ENCODE data around the gene TOMM20.
"Not testable (repeated sequence)": the region's sequence is repeated elsewhere in the genome, so short reads cannot be mapped to it uniquely, and the experiment has no call there.

The TOMM20 gene

GRCh38 chr1:235101558-235102258 is 26.9 kb downstream of the TOMM20 start:
- no peak for DNase-seq

GRCh38 chr1:235100194-235100772 is 28.4 kb downstream of the TOMM20 start:
- no peak for DNase-seq

- no peak for DNase-seq
Observed at GRCh38 chr1:235098991-235099390, 29.6 kb downstream of the TOMM20 start.

GRCh38 chr1:235098547-235098946 is 30.1 kb downstream of the TOMM20 start:
- no peak for DNase-seq

GRCh38 chr1:235097501-235097900 is 31.1 kb downstream of the TOMM20 start:
- not testable (repeated sequence) for DNase-seq

GRCh38 chr1:235095938-235096562 is 32.6 kb downstream of the TOMM20 start:
- DNase-seq = no peak

- DNase-seq = peak; percentile 61
Observed at GRCh38 chr1:235093696-235094592, 34.7 kb downstream of the TOMM20 start.

- DNase-seq = peak; percentile 79
Observed at GRCh38 chr1:235093013-235093695, 35.5 kb downstream of the TOMM20 start.

GRCh38 chr1:235092415-235092814 is 36.2 kb downstream of the TOMM20 start:
- not testable (repeated sequence) for DNase-seq

- not testable (repeated sequence) for DNase-seq
Observed at GRCh38 chr1:235092045-235092406, 36.6 kb downstream of the TOMM20 start.

GRCh38 chr1:235091319-235092044 is 37.2 kb downstream of the TOMM20 start:
- DNase-seq = not testable (repeated sequence)

GRCh38 chr1:235090406-235091069 is 38.1 kb downstream of the TOMM20 start:
- DNase-seq = peak; percentile 77

- DNase-seq = no peak
Observed at GRCh38 chr1:235088907-235089306, 39.7 kb downstream of the TOMM20 start.

- no peak for DNase-seq
Observed at GRCh38 chr1:235088430-235088829, 40.2 kb downstream of the TOMM20 start.

GRCh38 chr1:235087906-235088305 is 40.7 kb downstream of the TOMM20 start:
- no peak for DNase-seq

GRCh38 chr1:235085411-235086117 is 43.1 kb downstream of the TOMM20 start:
- not testable (repeated sequence) for DNase-seq

- DNase-seq = not testable (repeated sequence)
Observed at GRCh38 chr1:235080788-235081187, 47.8 kb downstream of the TOMM20 start.

GRCh38 chr1:235080297-235080657 is 48.4 kb downstream of the TOMM20 start:
- not testable (repeated sequence) for DNase-seq

GRCh38 chr1:235079443-235080296 is 49.0 kb downstream of the TOMM20 start:
- no peak for DNase-seq
